Epithelial cell of esophagus (primary cell): ENCODE results near the gene SH3RF1.
"Not testable (repeated sequence)": the region's sequence is repeated elsewhere in the genome, so short reads cannot be mapped to it uniquely, and the experiment has no call there.

Experiments used
- DNase-seq: peaks from one replicate; pipeline ENCODE4 v3.0.0; 2010; ENCODE audit warnings: low read depth
- H3K4me3 ChIP-seq: 2 replicates; pipeline ENCODE4 v1.5.1; 2011; ENCODE audit warnings: mild to moderate bottlenecking, low read length, control low read depth
- CTCF ChIP-seq: IDR thresholded peaks from 2 replicates; pipeline ENCODE4 v1.5.1; 2011; ENCODE audit warnings: low read depth, mild to moderate bottlenecking, low read length, control low read depth, inconsistent platforms; ENCODE audit not compliant: insufficient read depth; ENCODE audit errors: missing control alignments

SH3RF1 gene

GRCh38 chr4:169202145-169202699 is 68.5 kb downstream of the SH3RF1 start:
- H3K4me3 ChIP-seq: no peak overlapping the region
- no peak for DNase-seq
- TF ChIP-seq CTCF: no peak

GRCh38 chr4:169201222-169202144 is 69.3 kb downstream of the SH3RF1 start:
- no peak for DNase-seq
- TF ChIP-seq CTCF: no peak
- no peak overlapping the region for H3K4me3 ChIP-seq

- peak; percentile 61 for DNase-seq
- no peak for TF ChIP-seq CTCF
- H3K4me3 ChIP-seq: no peak overlapping the region
Measured at GRCh38 chr4:169200361-169201030, 70.3 kb downstream of the SH3RF1 start.

GRCh38 chr4:169199184-169199583 is 71.6 kb downstream of the SH3RF1 start:
- H3K4me3 ChIP-seq: no peak overlapping the region
- no peak for DNase-seq
- no peak for TF ChIP-seq CTCF

- DNase-seq: no peak
- no peak overlapping the region for H3K4me3 ChIP-seq
- TF ChIP-seq CTCF: no peak
Measured at GRCh38 chr4:169198167-169198566, 72.6 kb downstream of the SH3RF1 start.

GRCh38 chr4:169197206-169197605 is 73.5 kb downstream of the SH3RF1 start:
- H3K4me3 ChIP-seq, DNase-seq: not testable (repeated sequence)

- no peak overlapping the region for H3K4me3 ChIP-seq
- DNase-seq: no peak
- TF ChIP-seq CTCF: no peak
Measured at GRCh38 chr4:169195032-169195431, 75.7 kb downstream of the SH3RF1 start.

- DNase-seq: peak; percentile 15
- H3K4me3 ChIP-seq: not testable (repeated sequence)
Measured at GRCh38 chr4:169189968-169190367, 80.8 kb downstream of the SH3RF1 start.
